Stromal cell of bone marrow (primary cell): ENCODE measurements around the gene NCKIPSD.
A peak's percentile ranks its signal among the peaks of the same experiment; 100 is the strongest.

Experiments used
- DNase-seq: peaks from one replicate; pipeline ENCODE4 v3.0.0-alpha.2; 2012; ENCODE audit warnings: low read depth

The NCKIPSD gene

DNA sequence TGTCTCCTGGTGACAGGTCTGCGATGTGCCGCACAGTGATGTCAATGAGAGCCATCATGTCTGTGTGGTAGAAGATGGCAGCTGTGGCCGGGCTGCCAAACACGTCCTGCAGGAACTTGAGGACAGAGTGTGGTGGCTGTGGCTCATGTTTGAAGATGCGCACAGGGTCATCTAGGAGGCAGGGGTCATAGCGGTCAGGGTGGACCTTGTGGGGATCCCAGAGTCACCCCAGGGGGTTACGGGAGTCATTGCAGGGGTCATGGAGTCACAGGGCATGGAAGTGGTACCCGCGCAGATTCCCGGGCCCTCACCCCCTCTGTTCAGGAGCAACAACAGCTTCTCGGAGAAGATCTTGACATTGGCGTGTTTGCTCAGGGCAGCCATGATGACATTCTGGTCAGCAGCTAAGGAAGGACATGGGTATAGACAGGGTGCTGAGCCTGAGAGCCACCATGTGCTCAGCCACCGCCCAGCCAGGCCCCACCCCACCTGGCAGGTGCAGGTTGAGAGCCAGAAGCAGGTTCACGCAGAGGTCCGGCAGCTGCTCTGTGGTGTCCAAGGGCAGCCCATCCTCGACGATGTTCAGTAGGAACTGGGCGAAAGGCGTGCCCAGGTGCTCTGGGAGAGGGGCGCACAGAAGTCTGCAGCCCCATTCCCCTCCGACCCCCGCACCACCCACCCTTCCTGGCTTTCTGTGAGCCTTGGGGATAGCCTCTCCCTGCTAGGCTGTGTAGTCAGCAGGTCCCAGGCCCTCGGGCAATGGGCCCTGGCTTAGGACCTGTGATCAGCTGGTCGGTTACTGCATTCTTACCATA, 6.9 kb downstream of the NCKIPSD start:
- no peak for DNase-seq

- no peak for DNase-seq
Measured at GRCh38 chr3:48678056-48678455, 7.7 kb downstream of the NCKIPSD start.

GRCh38 chr3:48674505-48674904, 11.2 kb downstream of the NCKIPSD start:
- no peak for DNase-seq

- DNase-seq = no peak
Measured at GRCh38 chr3:48672522-48672921, 13.2 kb downstream of the NCKIPSD start.

GRCh38 chr3:48664929-48665328, 20.8 kb downstream of the NCKIPSD start:
- no peak for DNase-seq

GRCh38 chr3:48664313-48664644, 21.4 kb downstream of the NCKIPSD start:
- DNase-seq = no peak

DNA sequence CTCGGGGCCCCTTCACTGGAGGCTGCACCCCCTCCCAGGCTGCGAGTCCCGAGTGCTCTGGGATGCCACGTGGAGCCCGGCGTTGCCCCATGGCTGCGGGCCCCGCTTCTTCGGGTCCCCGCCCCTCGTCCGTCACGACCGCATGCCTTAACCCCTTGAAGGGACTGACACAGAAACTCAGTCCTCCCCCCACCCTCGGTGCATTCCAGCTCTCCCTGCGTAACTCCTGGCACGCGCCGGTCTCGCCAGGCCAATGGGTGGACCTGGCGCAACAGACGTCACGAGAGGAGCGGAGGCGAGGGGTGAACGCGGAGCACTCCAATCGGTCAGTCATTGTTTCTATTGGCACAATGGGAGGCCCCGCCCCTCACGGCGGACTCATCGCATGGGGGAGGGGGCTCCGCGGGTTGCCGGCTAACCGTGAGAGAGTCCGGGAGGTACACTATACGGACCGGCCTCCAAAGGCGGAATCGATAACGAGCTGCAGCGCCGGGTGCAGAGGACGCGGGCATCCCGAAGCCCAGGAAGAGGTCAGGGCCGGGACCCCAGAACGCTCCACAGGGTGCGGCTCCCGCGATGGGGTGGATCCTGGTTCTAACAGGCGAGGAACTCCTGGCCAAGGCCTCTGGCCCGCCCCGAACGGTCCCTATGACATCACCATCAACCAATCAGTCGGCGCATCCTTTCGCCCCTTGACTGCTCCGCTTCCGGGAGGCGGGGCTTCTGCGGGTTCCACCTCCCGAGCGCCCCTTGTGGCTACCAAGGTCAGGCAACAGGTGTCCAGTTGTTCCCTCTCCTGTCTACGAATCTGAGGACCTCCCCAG, 22.0 kb downstream of the NCKIPSD start:
- peak; percentile 95 for DNase-seq

DNA sequence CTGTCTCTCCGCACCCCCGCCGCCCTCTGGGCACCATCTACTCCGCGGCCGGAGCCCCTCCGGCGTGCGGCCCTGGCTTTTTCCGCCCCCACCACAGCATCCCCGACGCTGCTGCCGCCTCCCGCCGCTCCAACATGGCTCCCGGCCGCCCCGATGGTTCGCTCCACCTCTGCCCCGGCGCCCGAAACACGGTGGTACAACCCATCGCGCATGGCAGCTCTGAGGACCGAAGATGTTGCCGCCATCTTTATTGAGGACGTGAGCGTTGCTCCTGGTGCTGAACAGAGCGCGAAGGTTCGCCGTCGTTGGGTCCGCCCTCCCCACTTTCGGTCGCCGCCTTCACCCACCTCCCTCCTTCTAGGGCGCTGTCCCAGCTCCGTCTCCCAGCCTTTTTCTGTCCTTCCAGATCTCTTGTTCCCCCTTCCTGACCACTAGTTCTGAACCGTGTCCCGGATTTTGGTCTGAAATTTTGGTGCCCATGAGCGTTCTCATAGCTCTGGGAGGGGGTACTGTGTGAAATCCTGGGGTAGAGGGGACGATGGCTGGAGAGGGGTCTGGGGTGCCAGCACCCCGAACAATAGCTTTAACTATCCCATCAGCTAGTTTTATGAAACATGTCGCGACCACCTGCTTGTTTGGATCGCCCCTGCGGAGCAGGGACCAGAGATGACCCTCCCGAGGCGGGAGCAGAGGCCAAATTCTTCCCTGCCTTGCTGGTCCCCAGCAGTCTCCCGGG, 22.8 kb downstream of the NCKIPSD start, which contains the start of gene CELSR3:
TSS of gene CELSR3 (minus strand) at position 134 of the 736 bp plus-strand sequence. CDS start 252 bp downstream, outside the sequence.
- peak; percentile 82 for DNase-seq

DNA sequence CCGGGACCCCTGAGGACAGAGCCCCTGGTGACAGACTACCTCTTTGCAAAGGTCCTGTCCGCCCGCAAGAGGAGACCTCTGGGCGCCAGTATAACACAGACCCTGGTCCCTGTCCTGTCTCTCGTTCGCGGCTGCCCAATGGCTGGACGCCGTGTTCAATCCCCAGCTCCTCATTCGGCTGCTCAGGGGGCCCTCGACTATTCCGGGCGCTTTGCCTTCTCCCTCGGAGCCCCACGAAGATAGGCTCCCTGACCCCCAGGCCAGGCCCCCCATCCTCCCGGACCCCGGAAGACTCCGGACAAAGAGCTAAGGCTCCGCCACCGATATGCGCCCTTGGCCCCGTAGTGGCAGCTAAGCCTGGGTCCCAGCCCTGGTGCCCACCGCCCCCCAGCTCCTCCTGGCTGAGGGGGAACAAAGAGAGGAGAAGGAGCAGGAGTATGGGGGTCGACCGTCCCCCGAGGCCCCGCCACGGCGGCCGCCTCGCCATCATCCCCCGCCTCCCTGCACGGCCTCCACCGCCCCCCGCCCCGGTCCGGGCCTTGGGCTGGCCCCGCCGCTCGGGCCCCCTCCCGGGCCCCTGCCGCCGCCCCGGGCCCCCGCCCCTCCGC, 23.5 kb downstream of the NCKIPSD start:
- no peak for DNase-seq

GRCh38 chr3:48661501-48662144, 24.1 kb downstream of the NCKIPSD start:
- no peak for DNase-seq

GRCh38 chr3:48660800-48661400, 24.8 kb downstream of the NCKIPSD start:
- no peak for DNase-seq

- DNase-seq = no peak
Measured at GRCh38 chr3:48656841-48657281, 28.9 kb downstream of the NCKIPSD start.

DNA sequence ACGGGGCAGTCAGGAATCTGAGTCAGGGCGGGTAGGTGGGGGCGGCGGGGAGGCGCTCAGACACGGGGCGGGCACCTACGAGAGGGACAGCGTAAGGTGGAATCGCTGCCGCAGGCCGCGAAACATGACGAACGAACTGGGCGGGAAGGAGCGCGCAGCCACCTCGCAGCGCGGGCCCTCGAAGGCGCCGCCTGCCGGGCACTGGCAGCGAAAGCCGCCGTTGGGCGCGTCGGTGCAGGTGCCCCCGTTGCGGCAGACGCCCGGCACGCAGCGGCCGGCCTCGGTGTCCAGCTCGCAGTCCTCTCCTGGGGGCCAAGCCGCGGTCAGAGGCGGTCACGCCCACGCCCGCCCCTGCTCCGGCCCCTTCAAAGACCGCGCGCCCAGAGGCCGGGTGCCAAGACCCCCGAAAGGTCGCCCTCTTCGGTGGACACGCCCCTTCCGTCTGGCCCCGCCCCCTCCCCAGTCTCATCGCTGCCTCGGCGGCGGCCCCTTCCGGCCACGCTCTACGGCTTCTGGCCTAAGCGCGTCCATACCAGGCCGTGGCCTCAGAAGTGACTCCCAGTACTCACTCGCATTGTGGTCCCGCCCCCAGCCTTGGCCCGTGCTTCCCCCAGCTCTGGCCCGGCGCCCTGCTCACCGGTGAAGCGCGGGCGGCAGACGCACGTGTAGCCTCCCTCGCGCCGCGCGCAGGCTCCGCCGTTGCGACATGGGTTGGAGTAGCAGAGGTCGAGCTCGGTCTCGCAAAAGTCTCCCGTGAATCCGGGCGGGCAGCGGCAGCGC, 29.5 kb downstream of the NCKIPSD start:
- no peak for DNase-seq

DNA sequence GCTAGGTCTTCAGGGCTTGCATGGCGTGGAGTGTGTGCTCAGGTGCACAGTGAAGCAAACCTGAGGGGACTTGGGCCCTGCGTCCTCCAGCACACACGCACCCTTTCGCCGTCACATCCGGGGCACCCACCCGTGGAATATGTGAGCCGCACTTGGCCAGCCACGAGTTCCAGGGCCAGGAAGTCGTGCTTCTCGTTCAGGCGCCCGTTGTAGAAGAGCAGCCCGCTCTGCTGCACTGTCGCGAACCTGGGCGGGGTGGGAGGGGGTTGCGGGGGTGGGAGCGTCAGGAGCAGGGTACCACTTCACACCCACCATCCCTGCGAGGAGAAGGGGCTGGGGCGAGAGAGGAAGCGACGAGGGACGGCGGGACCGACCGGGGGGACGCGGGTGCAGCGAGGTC, 30.1 kb downstream of the NCKIPSD start:
- DNase-seq = no peak

- DNase-seq = no peak
Measured at GRCh38 chr3:48655063-48655462, 30.7 kb downstream of the NCKIPSD start.

DNA sequence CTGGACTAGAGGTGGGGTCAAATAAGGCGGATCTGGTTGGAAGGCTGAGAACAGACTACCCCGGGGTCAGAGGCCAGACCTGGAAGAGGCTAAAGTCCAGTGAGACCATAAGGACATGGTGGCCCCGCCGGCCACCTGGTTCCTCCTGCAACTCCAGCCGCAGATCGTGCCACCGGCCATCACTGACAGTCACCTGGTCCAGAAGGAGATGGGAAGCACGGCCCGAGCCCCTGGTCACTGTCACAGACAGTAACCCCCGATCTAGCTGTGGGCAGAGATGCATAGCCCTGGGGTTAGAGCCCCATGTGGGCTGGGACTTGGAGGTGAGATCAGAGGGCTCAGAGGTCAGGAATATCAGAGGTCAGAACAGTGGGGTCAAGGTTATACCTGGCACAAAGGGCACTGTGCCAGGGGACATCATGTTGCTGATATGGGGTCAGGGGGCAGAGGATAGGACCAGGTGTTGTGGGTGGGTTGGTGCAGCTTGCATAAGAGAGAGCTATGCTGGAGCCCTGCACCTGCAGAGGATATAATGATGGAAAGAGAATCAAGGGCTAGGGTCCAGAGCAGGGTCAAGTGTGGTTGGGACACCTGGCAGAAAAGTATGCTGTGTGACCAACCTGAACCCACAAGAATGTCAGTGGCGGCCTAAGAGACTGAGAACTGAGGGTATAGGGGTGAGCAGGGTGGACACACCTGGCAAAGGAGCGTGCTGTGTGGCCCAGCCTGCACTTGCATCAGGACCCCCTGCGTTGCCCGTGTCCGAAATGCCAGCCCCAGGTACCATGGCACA, 32.6 kb downstream of the NCKIPSD start:
- no peak for DNase-seq

- no peak for DNase-seq
Measured at GRCh38 chr3:48651771-48652170, 33.9 kb downstream of the NCKIPSD start.

- DNase-seq = no peak
Measured at GRCh38 chr3:48650723-48651122, 35.0 kb downstream of the NCKIPSD start.

DNA sequence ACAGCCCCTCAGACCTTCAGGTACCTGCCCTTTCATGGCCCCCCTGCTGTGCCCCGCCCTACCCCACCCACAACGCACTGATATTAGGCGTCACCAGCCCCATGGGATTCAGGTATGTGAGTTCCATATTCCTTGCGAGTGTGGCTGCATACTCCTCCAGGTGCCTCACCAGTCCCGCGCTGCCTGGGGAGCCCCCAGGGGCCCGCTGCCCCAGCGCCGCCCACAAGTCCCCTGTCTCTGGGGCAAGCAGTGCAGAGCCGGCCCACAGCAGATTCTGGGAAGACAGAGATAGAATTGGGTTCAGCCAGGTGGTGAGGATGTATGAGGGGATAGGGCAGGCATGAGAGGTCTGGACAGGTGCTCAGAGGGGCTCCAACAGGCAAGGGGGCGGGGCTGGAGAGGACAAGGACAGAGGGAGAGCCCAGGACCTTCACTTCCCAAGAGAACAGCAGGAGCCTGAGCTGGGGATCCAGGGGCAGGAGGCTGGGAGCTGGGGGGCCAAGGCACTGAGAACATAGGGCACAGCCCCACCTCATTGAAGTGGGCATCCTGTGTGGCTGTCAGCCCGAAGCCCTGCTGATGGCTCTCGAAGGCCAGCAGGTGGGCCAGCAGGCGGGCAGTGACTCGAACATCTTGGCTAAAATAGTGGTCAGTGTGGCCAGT, 37.4 kb downstream of the NCKIPSD start:
- DNase-seq = no peak
